Spleen (tissue), 7 donors: ENCODE measurements around the gene UPK1A.

Source experiments
- POLR2A ChIP-seq, 3 donors: fragments of 450-650 bp; IDR thresholded peaks; one replicate each; pipeline ENCODE4 v1.5.1; 2017; ENCODE audit warnings: antibody characterized with exemption in 3 of 3, mild to moderate bottlenecking in 1 of 3
- POLR2AphosphoS5 ChIP-seq, 3 donors: sonication (generic); formaldehyde crosslinking; IDR thresholded peaks; one replicate each; pipeline ENCODE4 v1.5.1; 2017; ENCODE audit warnings: antibody characterized with exemption in 3 of 3
- TF ChIP-seq, protein P1 (sequence below), 11 experiments: fragments of 200-600 bp in 7 of 11; fragments of 450-650 bp in 4 of 11; sonication (generic) in 4 of 11; IDR thresholded peaks in 8 of 11; conservative IDR thresholded peaks in 3 of 11; 1 replicate in 7 of 11; 2 replicates in 4 of 11; pipeline versions ENCODE4 v1.4.0 to v1.8.0; 2016 to 2021; ENCODE audit warnings: antibody characterized with exemption in 11 of 11, inconsistent platforms in 4 of 11, mild to moderate bottlenecking in 1 of 11
- donor health status: DM: no; HTN: no; CAD: no; lungs with moderate emphysema.
- donor health status: DM: no; HTN: no; CAD: no.
- donor health status: DM: no; HTN: no; CAD: no.

DNA sequence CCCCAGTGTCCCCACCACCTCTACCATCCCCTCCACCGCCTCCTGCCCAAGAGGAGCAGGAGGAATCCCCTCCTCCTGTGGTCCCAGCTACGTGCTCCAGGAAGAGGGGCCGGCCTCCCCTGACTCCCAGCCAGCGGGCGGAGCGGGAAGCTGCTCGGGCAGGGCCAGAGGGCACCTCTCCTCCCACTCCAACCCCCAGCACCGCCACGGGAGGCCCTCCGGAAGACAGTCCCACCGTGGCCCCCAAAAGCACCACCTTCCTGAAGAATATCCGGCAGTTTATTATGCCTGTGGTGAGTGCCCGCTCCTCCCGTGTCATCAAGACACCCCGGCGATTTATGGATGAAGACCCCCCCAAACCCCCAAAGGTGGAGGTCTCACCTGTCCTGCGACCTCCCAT, 54.3 kb downstream of the UPK1A start:
- TF ChIP-seq POLR2AphosphoS5 (IDR thresholded peaks at IDR 0.05) (peak in 1 of 3 donors; percentile 29), POLR2A (IDR thresholded peaks at IDR 0.05) (no peak)
- TF ChIP-seq, protein P1, sequence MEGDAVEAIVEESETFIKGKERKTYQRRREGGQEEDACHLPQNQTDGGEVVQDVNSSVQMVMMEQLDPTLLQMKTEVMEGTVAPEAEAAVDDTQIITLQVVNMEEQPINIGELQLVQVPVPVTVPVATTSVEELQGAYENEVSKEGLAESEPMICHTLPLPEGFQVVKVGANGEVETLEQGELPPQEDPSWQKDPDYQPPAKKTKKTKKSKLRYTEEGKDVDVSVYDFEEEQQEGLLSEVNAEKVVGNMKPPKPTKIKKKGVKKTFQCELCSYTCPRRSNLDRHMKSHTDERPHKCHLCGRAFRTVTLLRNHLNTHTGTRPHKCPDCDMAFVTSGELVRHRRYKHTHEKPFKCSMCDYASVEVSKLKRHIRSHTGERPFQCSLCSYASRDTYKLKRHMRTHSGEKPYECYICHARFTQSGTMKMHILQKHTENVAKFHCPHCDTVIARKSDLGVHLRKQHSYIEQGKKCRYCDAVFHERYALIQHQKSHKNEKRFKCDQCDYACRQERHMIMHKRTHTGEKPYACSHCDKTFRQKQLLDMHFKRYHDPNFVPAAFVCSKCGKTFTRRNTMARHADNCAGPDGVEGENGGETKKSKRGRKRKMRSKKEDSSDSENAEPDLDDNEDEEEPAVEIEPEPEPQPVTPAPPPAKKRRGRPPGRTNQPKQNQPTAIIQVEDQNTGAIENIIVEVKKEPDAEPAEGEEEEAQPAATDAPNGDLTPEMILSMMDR (IDR thresholded peaks at IDR 0.05 in 8 of 11, conservative IDR thresholded peaks at IDR 0.05 in 3 of 11), result no peak
